Osteoblast (primary cell): ENCODE measurements around the gene BRMS1L. TPM values are rescaled to one million over a fixed set of nuclear protein-coding genes. Genes with fewer than 3 reads are reported as not detected.

Source experiments
- DNase-seq: peaks from one replicate; pipeline ENCODE4 v3.0.0; 2011; ENCODE audit warnings: low spot score, mixed read lengths; ENCODE audit not compliant: insufficient read length; ENCODE audit errors: missing footprints
- H2AFZ ChIP-seq: 2 replicates; pipeline ENCODE4 v1.6.0; 2011; ENCODE audit warnings: mild to moderate bottlenecking, low read length
- H3K27ac ChIP-seq: 2 replicates; pipeline ENCODE4 v1.5.1; 2011; ENCODE audit warnings: mild to moderate bottlenecking, low read depth, low read length, moderate library complexity
- H3K27me3 ChIP-seq: 2 replicates; pipeline ENCODE4 v1.6.0; 2012; ENCODE audit warnings: mild to moderate bottlenecking, control low read depth, inconsistent platforms, low read length, moderate library complexity; ENCODE audit not compliant: insufficient read depth
- H3K36me3 ChIP-seq: 2 replicates; pipeline ENCODE4 v1.5.1; 2011; ENCODE audit warnings: mild to moderate bottlenecking, low read length, control low read depth, moderate library complexity; ENCODE audit not compliant: insufficient read depth
- H3K4me1 ChIP-seq: 2 replicates; pipeline ENCODE4 v1.5.1; 2011; ENCODE audit warnings: mild to moderate bottlenecking, low read length, control low read depth, moderate library complexity; ENCODE audit not compliant: insufficient read depth
- H3K4me2 ChIP-seq: 2 replicates; pipeline ENCODE4 v1.6.0; 2011; ENCODE audit warnings: mild to moderate bottlenecking, low read length; ENCODE audit not compliant: insufficient read depth
- H3K4me3 ChIP-seq: fragments of 200-600 bp; sonication (generic); 3 replicates; pipeline ENCODE4 v1.5.1; 2012; ENCODE audit warnings: mild to moderate bottlenecking, low read length, inconsistent platforms; ENCODE audit not compliant: insufficient read depth
- H3K79me2 ChIP-seq: 2 replicates; pipeline ENCODE4 v1.6.0; 2012; ENCODE audit warnings: mild to moderate bottlenecking, low read length, control low read depth, inconsistent platforms; ENCODE audit not compliant: insufficient read depth
- H3K9me3 ChIP-seq: 2 replicates; pipeline ENCODE4 v1.5.1; 2011; ENCODE audit warnings: low read depth, low read length, control low read depth
- H4K20me1 ChIP-seq: 2 replicates; pipeline ENCODE4 v1.6.0; 2012; ENCODE audit warnings: mild to moderate bottlenecking, low read length, control low read depth; ENCODE audit not compliant: insufficient read depth
- CTCF ChIP-seq: IDR thresholded peaks from 2 replicates; pipeline ENCODE4 v1.5.1; 2011; ENCODE audit warnings: mild to moderate bottlenecking, low read depth, low read length, moderate library complexity; ENCODE audit errors: extremely low read depth
- total RNA-seq: library from RNA; depleted of rRNA; stranded (reverse); fragments of >200 nt; gene quantifications from 2 replicates; pipeline ENCODE4 v1.2.3, GENCODE V29; 2012

BRMS1L gene
- total RNA-seq, 1 donor, result 3.6 TPM

- H3K4me1 ChIP-seq, result no peaks in the 10 kb centered on the region
- DNase-seq, result peak; percentile 44
- TF ChIP-seq CTCF, result no peak
- H2AFZ ChIP-seq, result no peak overlapping the region
- H3K4me3 ChIP-seq, result no peak overlapping the region
- H3K9me3 ChIP-seq, result peaks cover 3% of the 10 kb centered on the region
- H3K27me3 ChIP-seq, result no peaks in the 10 kb centered on the region
- H4K20me1 ChIP-seq, result no peaks in the 10 kb centered on the region
- no peak overlapping the region for H3K4me2 ChIP-seq
- H3K27ac ChIP-seq, result no peak overlapping the region
- H3K36me3 ChIP-seq, result no peaks in the 10 kb centered on the region
- H3K79me2 ChIP-seq, result no peaks in the 10 kb centered on the region
Measured at GRCh38 chr14:35853225-35853624, 27.1 kb downstream of the BRMS1L start.

- no peaks in the 10 kb centered on the region for H4K20me1 ChIP-seq
- peaks cover 3% of the 10 kb centered on the region for H3K9me3 ChIP-seq
- H3K27ac ChIP-seq, result no peak overlapping the region
- no peaks in the 10 kb centered on the region for H3K36me3 ChIP-seq
- no peak overlapping the region for H3K4me3 ChIP-seq
- H3K79me2 ChIP-seq, result no peaks in the 10 kb centered on the region
- no peak for TF ChIP-seq CTCF
- H3K4me2 ChIP-seq, result no peak overlapping the region
- no peaks in the 10 kb centered on the region for H3K4me1 ChIP-seq
- no peak overlapping the region for H2AFZ ChIP-seq
- no peaks in the 10 kb centered on the region for H3K27me3 ChIP-seq
- DNase-seq, result no peak
Measured at GRCh38 chr14:35854696-35855270, 28.6 kb downstream of the BRMS1L start.

- Histone ChIP-seq H3K4me2 (no peak overlapping the region), H3K36me3 (no peaks in the 10 kb centered on the region), H3K27ac (no peak overlapping the region), H2AFZ (no peak overlapping the region), H3K9me3 (peaks cover 3% of the 10 kb centered on the region), H3K27me3 (no peaks in the 10 kb centered on the region), H3K79me2 (no peaks in the 10 kb centered on the region), H4K20me1 (no peaks in the 10 kb centered on the region), H3K4me3 (no peak overlapping the region), H3K4me1 (no peaks in the 10 kb centered on the region)
- no peak for TF ChIP-seq CTCF
- DNase-seq, result no peak
Measured at GRCh38 chr14:35855876-35856481, 29.8 kb downstream of the BRMS1L start.

DNA sequence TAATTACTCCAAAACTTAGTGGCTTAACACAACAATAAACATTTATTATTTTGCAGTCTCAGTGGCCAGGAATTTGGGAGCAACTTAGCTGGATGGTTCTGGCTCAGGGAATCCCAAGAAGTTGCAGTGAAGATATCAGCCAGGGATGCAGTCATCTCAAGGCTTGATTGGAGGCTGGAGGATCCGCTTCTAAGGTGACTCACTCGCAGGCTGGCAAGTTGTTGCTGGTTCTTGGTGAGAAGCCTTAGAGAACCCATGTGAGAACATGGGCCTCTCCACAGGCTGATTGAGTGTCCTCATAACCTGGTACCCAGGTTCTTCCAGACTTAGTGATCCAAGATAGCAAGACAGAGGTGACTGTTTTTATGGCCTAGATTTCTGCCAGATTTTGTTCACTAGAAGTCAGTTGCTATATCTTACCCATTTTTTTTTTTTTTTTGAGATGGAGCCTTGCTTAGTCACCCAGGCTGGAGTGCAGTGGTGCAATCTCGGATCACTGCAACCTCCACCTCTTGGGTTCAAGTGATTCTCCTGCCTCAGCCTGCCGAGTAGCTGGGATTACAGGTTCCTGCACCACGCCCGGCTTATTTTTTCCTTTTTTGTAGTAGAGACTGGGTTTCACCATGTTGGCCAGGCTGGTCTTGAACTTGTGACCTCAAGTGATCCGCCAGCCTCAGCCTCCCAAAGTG is 32.5 kb downstream of the BRMS1L start:
- H3K4me1 ChIP-seq, result no peaks in the 10 kb centered on the region
- no peaks in the 10 kb centered on the region for H3K9me3 ChIP-seq
- H3K27ac ChIP-seq, result no peak overlapping the region
- no peak overlapping the region for H3K4me2 ChIP-seq
- H4K20me1 ChIP-seq, result no peaks in the 10 kb centered on the region
- H3K79me2 ChIP-seq, result no peaks in the 10 kb centered on the region
- H3K27me3 ChIP-seq, result no peaks in the 10 kb centered on the region
- H3K4me3 ChIP-seq, result no peak overlapping the region
- TF ChIP-seq CTCF, result no peak
- no peak overlapping the region for H2AFZ ChIP-seq
- DNase-seq, result peak; percentile 62
- H3K36me3 ChIP-seq, result no peaks in the 10 kb centered on the region
